Activated CD4-positive, alpha-beta T cell treated with anti-CD3 and anti-CD28 coated beads for 48 hours (primary cell): ENCODE measurements around the gene MAGEB3.
"Not testable (repeated sequence)": the region's sequence is repeated elsewhere in the genome, so short reads cannot be mapped to it uniquely, and the experiment has no call there.

Experiments
- DNase-seq: peaks from one replicate; pipeline ENCODE4 v3.0.0-alpha.2; 2020

The MAGEB3 gene, protein sequence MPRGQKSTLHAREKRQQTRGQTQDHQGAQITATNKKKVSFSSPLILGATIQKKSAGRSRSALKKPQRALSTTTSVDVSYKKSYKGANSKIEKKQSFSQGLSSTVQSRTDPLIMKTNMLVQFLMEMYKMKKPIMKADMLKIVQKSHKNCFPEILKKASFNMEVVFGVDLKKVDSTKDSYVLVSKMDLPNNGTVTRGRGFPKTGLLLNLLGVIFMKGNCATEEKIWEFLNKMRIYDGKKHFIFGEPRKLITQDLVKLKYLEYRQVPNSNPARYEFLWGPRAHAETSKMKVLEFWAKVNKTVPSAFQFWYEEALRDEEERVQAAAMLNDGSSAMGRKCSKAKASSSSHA

DNA sequence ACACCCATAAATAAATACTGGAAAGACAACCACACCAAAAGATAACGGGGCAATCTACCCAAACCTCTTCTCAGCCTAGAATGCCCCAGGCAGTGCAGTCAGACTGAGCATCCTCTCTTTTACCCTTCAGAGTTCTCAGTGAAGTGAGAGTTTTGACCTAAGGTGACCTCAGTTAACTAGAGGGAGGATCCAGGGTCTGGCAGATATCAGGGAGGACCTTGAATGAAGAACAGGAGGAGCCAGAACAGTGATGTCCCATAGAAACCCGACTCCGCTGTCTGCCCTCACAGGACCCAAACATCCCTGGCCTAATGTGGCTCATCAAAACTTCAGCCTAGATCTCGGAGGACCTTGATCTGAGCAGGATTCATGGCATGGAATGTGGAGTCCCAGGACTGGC is at the start of gene MAGEB3:
Gene MAGEB3, plus strand, starts transcription at position 263 of the 400 bp plus-strand sequence. CDS start 5,268 bp downstream, outside the sequence.
- no peak for DNase-seq

DNA sequence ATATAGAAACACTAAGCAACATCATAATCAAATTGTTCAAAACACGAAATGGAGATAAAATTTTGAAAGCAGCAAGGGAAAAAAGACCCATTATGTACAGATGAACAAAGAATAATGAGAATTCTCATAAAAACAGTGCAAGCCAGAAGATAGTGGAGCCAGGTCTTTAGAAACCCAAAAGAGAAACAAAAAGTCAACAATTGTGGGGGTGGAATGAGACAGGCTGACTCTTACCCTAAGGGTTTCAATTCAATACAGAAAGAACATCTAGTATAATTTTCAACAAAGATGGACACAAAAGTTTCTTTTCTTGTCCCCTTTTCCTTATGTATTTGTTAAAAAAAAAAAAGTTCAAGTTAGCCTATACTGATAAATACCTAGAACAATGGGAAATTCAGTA is 49.1 kb upstream of the MAGEB3 start:
- no peak for DNase-seq

DNA sequence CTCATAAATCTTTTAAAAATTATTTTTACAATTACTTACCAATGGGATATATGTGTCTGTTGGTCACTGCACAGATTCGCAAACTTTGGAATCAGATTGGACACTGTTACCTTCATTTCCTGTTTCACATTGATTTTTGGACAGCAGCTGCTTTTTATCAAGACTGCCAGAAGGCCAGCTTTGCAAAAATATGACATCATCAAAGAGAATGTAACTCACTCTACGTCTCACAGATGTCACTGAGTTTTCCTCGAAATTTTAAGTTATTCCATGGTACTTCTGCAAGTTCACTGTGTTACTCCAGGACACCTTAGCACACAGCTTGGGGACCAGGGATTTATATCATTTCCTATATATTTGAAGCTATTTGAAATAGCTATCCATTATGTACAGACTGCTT is 46.9 kb upstream of the MAGEB3 start:
- DNase-seq: no peak

DNA sequence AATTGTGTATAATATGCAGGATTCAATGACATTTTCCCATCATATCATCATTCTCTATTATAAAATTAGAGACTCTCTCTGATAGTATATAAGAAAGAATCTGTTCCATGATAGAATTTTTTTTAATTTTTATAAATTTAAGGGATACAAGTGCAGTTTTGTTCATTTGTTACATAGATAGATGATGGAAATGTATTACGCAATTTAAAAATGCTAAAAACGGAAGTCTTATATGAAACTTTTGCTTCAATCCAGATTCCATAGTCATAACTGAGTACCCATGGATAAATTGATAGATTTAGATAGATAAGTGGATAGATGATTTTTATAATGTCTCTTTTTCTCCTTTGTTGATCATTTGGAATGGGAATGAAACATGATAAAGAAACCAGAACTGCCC is 40.0 kb upstream of the MAGEB3 start:
- DNase-seq: no peak

DNA sequence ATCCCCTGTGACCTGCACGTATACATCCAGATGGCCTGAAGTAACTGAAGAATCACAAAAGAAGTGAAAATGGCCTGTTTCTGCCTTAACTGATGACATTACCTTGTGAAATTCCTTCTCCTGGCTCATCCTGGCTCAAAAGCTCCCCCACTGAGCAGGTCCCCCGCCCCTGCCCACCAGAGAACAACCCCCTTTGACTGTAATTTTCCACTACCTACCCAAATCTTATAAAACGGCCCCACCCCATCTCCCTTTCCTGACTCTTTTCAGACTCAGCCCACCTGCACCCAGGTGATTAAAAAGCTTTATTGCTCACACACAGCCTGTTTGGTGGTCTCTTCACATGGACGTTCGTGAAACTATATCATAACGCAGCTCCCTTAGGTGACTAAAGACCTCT is 36.5 kb upstream of the MAGEB3 start:
- not testable (repeated sequence) for DNase-seq

DNA sequence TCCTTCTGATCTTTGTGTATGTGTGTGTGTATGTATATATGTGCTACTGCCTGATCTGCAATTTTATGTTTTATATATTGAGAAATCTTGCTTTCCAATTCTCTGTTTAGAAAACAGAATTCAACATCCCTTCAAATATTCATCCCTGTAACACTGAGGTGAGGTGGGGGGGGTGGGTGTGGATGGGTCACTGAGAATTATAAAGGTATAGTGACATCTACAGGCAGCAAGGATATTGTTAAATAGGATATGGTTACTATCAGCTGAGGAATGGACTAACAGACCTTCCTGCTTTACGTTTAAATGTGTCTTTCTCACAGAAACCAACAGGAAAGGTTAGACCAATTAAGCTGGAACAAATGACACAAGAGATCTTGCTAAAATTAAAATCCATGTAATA is 34.1 kb upstream of the MAGEB3 start:
- no peak for DNase-seq

DNA sequence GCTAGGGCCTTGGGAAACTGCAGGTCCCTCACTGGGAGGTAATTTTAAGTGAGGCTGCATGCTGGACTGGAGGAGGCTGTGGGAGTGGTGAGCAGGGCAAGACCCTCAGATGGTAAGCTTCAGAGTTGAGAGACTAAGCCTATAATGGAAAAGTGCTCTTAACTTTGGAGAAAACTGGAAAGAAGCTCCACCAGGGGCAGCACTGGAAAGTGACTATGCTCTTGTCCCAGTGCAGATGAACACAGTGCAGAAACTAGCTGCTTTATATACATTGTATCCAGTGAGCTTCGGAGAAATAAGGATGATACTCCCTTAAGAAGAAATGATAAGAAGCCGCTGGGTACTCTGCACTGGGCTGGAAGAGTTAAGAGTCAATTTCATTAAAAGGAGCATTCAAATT is 18.3 kb upstream of the MAGEB3 start:
- no peak for DNase-seq

DNA sequence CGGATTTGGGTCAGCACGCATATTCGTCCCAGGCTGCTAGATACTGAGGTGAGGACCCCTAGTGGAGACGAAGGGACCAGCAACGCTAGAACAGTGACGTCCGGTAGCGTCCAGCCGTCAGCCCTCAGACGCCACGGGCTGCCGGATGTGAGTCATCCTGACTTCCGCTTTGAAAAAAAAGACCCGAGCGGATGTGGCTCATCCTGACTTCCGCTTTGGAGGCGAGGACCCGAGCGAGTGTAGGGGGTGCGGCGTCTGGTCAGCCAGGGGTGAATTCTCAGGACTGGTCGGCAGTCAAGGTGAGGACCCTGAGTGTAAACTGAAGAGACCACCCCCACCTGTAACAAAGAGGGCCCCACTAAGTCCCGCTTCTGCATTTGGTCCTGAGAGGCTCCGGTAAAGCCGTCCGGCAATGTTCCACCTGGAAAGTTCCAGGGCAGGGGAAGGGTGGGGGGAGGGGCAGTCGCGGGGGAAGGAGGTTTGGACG is 15.1 kb upstream of the MAGEB3 start, which contains the start of gene MAGEB2:
Gene MAGEB2, plus strand, starts transcription at position 207 of the 487 bp plus-strand sequence. CDS start 3,018 bp downstream, outside the sequence.
- no peak for DNase-seq

DNA sequence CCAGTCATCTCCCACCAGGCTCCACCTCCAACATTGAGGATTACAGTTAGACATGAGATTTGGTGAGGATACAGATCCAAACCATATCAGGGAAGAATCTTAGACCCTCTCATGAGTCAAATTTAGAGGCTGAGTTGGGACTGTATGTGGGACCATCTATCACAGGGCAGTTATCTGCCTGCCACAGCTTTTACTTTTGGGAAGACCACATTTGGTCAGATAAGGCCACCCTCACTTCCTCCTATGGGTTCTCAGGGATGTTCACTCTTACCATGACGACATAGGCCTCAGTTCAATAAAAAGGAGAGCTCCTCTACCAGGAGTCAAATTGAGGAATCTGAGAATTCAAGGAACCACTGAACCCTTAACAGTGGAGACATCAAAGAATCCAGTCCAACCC is 13.0 kb upstream of the MAGEB3 start:
- no peak for DNase-seq

DNA sequence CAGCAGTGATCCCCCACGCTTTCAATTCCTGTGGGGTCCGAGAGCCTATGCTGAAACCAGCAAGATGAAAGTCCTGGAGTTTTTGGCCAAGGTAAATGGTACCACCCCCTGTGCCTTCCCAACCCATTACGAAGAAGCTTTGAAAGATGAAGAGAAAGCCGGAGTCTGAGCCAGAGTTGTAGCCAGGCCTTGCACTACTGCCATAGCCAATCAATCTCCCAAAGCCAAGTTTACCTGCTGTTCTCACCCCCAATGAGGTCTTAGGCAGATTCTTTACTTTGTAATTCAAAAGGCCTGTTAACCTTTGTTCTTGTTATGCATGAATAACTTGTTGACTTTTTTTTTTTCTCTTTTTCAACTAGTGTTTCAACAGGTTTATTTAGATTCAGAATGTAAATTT is 11.1 kb upstream of the MAGEB3 start:
- no peak for DNase-seq

DNA sequence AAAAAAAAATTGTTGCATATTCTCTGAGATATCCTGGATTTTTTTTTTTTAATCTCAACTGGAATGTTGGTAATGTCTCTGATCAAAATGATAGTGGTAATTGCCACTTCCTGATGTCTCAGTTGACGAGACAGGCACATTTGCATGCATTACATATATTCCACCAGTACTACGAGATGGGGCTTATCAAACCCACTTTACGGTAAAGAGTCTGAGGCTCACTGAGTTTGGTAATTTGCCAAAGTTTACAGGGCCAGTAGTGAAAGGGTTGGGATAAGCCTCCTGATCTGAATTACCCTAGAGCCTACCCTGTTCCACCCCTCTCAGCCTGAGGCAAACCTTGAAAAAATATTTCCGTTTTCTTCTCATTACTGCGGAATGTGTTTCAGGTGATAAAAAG is 9.8 kb upstream of the MAGEB3 start:
- no peak for DNase-seq

DNA sequence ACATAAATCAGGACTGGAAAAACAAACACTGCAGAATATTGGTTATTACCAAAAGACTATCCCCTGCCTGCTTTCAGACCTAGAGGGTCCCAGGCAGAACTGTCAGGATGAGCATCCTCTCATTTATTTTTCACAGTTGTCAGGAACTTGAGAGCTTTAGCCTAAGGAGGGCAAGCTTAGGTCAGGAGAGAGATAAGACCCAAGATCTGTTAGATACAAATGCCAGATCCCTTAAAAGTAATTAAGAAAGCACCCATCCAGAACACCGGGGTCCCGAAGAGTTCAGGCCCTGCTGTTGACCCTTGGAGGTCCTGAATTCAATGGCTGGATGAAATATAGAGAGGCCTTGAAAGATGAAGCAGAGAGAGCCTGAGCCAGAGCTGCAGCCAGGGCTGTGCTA is 5.9 kb upstream of the MAGEB3 start:
- DNase-seq: no peak

DNA sequence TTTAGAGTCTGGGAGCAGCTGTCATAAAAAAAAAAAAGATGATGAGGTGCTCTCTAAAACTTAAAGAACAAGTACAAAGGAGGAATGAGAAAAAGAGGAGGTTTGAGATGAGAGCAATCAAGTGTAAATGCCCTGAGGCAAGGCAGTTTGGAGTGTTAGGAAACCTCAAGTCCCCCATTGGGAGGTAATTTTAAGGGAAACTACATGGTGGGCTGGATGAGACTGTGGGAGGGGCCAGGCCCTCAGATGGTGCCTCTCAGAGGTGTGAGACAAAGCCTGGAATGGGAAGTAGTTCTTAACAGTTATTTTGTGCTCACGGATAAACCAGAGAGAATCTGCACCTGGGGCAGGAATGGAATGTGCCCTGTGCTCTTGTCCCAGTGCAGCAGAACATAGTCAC is 1.9 kb upstream of the MAGEB3 start:
- DNase-seq: no peak

DNA sequence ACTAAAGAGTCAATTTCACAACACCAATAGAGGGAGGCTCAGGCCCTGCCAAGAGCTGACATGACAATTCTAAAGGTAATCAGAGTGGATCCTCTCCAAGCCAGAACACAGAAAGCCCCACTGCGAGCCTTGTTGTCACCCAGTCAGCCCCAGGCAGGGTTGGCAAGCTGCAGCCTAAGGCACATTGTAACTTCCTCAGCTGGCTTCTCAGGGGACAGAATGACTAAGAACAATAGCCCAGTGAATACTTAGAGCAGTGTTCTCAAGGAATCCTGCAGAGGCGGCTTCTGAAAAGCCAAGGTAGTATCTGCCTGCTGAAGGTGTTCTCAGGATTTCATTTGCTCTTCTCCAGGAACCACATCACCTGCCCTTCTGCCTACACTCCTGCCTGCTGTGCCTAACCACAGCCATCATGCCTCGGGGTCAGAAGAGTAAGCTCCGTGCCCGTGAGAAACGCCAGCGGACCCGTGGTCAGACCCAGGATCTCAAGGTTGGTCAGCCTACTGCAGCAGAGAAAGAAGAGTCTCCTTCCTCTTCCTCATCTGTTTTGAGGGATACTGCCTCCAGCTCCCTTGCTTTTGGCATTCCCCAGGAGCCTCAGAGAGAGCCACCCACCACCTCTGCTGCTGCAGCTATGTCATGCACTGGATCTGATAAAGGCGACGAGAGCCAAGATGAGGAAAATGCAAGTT is 11.4 kb downstream of the MAGEB3 start, which contains the start of gene MAGEB4:
Gene MAGEB4, plus strand, starts transcription at position 277 of the 692 bp plus-strand sequence. Its CDS starts 136 bp downstream, at position 413.
- no peak for DNase-seq

DNA sequence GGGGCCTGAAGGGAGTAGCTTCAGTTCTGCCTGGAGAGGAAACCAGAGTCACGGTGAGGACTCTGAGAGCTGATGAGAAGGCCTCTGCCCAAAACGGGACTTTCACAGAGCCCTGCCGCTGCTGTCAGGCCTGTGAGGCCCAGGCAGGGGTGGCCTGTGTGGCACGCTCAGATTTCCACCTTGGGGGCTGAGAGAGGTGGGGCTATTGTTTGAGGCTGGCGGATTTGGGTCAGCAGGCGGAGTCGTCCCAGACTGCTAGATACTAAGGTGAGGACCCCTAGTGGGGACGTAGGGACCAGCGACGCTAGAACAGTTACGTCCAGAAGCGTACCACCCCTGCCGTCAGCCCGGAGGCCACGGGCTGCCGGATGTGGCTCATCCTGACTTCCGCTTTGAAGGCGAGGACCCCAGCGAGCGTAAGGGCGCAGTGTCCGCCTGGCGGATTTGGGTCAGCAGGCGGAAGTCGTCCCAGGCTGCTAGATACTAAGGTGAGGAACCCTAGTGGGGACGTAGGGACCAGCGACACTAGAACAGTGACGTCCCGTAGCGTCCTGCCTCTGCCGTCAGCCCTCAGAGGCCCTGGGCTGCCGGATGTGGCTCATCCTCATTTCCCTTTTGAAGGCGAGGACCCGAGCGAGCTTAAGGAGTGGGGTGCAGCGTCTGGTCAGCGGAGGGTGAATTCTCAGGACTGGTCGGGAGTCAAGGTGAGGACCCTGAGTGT is 16.5 kb downstream of the MAGEB3 start, which contains the start of gene MAGEB1:
Gene MAGEB1, plus strand, starts transcription at position 378 of the 721 bp plus-strand sequence. CDS start 3,348 bp downstream, outside the sequence.
- DNase-seq: no peak

DNA sequence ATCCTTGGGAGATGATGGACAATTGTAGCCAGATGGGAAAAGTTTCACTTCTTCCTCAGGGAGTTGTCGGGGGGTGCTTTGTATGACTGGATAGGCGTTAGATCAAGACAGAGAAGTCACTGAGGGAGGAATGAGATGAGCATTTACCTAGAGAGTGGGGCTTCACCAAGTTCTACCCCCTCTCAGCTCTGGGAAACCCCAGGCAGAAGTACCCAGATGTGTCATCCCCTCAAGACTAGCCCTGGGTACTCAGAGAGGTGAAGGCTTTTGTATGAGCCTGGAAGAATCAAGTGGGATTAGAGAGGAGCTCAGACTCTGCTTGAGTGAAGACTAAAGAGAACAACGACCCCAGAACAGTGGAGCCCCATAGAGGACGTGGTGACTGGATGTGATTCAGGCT is 18.4 kb downstream of the MAGEB3 start:
- DNase-seq: no peak

DNA sequence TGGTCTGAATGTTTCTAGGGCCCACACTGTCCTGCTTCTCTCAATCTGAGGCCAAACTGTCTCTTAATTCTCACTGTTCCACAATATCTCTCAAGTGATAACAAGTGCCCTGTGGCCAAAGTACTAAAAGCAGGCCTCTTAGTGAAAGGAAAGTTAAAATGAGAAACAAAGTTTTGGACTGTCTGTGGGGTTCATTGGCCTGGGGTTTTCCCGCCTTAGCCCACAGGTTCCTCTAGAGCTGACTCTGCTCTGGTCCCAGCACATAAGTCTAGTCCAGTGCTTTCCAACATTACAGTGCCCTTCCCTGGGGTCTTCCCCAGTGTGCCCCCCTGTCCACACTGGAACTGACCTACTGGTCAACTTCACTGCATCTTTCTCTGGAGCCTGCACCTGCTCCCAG is 22.8 kb downstream of the MAGEB3 start:
- no peak for DNase-seq

DNA sequence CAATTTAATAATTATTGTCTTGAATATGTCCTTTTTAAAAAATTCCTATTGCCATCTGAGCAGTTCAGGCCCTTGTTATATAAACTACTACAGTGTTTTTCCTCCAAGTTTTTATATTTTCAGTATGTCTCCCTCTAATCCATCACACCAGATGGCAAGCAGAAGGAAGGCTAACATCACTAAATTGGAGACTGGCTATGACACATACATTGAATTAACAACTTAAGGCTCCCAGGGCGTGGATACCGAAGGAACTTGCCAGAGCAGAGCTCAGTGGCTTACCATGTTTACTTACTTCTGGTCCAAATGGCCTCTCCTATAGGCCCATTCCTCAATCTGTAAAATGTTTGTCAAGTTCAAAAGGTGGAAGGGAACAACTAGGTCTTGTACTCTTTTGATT is 29.5 kb downstream of the MAGEB3 start:
- no peak for DNase-seq

DNA sequence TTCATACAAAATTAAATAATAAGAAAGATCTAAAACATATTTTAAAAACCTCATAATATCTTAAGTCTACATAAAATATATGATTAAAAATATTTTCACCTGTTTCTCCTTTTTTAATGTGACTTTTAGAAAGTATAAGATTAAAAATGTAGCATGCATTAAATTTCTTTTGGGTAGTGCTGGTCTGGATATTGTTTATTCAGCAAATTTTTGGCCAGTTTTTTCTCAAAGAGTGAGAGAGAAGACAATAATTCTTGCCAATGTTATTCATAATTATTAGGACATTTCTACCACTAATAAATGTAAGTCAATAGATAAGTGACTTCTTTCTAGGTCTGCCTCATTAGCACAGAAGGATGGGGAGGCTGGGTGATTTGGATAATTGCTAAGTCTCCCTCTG is 30.6 kb downstream of the MAGEB3 start:
- no peak for DNase-seq

DNA sequence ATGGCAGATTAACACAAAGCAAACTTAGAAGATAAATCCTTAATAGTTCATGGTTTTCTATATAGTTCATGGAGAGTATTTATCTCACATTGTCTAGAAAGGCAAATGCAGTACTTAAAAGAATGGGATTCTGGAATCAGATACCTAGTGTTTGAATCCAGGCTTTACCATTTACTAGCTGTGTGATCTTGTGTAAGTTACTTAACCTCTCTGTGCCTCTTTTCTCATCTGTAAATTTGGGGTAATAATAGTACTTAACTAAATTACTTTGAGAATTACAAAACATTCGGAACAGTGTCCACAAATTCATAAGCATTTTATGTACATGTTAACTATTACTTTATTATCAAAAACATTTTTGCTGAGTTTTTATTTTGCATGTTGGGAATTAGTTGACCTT is 32.3 kb downstream of the MAGEB3 start:
- DNase-seq: no peak

DNA sequence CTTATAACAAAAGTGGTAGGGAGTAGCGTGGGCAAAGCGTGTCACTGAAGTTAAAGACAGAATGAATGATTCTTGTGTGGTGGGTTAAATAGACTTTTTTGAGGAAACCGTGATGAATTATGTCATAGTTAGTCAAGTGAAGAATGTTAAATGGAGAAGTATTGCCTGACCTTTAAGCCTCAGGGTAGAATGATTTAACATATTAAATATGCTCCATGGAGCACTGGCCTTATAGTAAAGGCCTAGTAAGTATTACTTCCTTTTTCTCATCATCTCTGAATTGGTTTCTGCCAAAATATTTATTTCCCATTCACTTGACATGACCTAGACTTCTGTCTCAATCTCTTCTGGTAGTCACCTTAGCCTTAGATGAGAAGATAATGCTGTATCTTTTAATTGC is 40.2 kb downstream of the MAGEB3 start:
- DNase-seq: no peak

DNA sequence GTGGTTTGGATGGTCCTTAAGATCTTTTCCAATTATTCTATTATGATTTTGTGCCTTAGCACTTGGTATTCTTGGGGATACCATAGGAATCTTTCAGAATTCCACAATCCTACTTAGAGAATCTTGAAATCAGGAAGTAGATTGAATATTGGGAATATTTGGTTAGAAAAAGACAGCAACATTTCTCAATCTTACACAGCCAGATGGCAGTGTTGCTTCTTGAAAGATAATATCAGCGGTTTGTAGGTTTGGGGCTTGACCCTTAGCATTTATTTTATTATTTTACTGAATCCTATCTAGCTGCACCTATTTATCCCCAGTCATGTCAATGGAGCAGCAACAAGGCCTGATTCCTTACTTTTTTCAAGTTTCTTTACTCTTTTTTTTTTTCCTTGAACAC is 45.0 kb downstream of the MAGEB3 start:
- no peak for DNase-seq

DNA sequence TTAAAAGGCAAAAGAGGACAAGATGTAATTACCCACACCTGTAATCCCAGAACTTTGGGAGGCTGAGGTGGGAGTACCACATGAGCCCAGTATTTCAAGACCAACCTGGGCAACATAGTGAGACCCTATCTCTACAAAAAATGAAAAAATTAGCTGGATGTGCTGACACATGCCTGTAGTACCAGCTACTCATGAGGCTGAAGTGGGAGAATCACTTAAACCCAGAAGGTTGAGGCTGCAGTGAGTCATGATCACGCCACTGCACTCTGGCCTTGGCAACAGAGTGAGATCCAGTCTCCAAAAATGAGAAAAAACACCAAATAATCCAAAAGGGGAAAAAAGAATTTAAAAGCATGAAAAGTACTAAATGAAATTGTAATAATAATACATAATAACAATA is 47.9 kb downstream of the MAGEB3 start:
- no peak for DNase-seq
